GM12878 (cell line): ENCODE measurements around the gene CLEC2L.

Experiments used
- ESRRA ChIP-seq: IDR thresholded peaks from 2 replicates; pipeline ENCODE4 v1.6.1; 2012; ENCODE audit warnings: mild to moderate bottlenecking, low read length, improper control_type of control experiment
- POLR2AphosphoS5 ChIP-seq: IDR thresholded peaks from 2 replicates; pipeline ENCODE4 v1.6.1; 2011; ENCODE audit warnings: mild to moderate bottlenecking, low read length, inconsistent platforms
- TF ChIP-seq, protein P1 (sequence below): IDR thresholded peaks from 2 replicates; pipeline ENCODE4 v1.6.1; 2012; ENCODE audit warnings: low read depth, low read length, improper control_type of control experiment
- TF ChIP-seq, protein P2 (sequence below), 3 experiments: IDR thresholded peaks in 2 of 3; conservative IDR thresholded peaks in 1 of 3; 2 replicates each; pipeline ENCODE4 v1.5.1; 2011; ENCODE audit warnings: low read depth in 3 of 3, low read length in 3 of 3, mild to moderate bottlenecking in 3 of 3, control low read depth in 2 of 3, moderate library complexity in 2 of 3, inconsistent platforms in 1 of 3, mixed read lengths in 1 of 3; ENCODE audit not compliant: control insufficient read depth in 2 of 3, insufficient read depth in 1 of 3; ENCODE audit errors: extremely low read depth in 1 of 3

DNA sequence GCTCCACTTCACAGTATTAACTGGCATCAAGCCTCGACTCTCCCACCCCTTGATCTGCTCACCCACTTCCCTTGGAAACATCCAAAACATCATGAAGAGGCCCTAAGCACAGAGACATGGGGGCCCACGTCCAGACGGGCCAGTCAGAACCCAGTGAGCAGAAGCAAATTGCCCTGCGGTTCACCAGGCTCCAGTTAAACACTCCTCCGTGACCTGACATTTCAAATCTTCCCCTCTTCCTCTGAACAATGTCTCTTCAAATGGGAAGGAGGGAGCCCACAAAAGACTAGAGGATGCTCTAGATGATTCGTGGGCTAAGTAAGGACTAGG lies 44.8 kb downstream of the CLEC2L start:
- TF ChIP-seq ESRRA (no peak), POLR2AphosphoS5 (no peak)
- TF ChIP-seq, protein P1, sequence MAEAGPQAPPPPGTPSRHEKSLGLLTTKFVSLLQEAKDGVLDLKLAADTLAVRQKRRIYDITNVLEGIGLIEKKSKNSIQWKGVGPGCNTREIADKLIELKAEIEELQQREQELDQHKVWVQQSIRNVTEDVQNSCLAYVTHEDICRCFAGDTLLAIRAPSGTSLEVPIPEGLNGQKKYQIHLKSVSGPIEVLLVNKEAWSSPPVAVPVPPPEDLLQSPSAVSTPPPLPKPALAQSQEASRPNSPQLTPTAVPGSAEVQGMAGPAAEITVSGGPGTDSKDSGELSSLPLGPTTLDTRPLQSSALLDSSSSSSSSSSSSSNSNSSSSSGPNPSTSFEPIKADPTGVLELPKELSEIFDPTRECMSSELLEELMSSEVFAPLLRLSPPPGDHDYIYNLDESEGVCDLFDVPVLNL, result no peak
- TF ChIP-seq, protein P2, sequence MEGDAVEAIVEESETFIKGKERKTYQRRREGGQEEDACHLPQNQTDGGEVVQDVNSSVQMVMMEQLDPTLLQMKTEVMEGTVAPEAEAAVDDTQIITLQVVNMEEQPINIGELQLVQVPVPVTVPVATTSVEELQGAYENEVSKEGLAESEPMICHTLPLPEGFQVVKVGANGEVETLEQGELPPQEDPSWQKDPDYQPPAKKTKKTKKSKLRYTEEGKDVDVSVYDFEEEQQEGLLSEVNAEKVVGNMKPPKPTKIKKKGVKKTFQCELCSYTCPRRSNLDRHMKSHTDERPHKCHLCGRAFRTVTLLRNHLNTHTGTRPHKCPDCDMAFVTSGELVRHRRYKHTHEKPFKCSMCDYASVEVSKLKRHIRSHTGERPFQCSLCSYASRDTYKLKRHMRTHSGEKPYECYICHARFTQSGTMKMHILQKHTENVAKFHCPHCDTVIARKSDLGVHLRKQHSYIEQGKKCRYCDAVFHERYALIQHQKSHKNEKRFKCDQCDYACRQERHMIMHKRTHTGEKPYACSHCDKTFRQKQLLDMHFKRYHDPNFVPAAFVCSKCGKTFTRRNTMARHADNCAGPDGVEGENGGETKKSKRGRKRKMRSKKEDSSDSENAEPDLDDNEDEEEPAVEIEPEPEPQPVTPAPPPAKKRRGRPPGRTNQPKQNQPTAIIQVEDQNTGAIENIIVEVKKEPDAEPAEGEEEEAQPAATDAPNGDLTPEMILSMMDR (IDR thresholded peaks at IDR 0.05 in 2 of 3, conservative IDR thresholded peaks at IDR 0.05 in 1 of 3; ENCODE audit: control insufficient read depth in 2 of 3, extremely low read depth in 1 of 3, insufficient read depth in 1 of 3, low read depth in 3 of 3, low read length in 3 of 3), result no peak
